Activated naive CD4-positive, alpha-beta T cell (primary cell): Measurements from ENCODE around the gene ZER1.
A peak's percentile ranks its signal among the peaks of the same experiment; 100 is the strongest.

Experiments used
- DNase-seq, 4 experiments: peaks; one replicate each; lab custom pipeline; 2025; lab: John Stamatoyannopoulos, UW

Gene ZER1

GRCh38 chr9:128690684-128691034 is 81.1 kb downstream of the ZER1 start:
- DNase-seq = no peak

- peak in 1 of 4 experiments; percentile 54 for DNase-seq
Measured at GRCh38 chr9:128689820-128690683, 81.7 kb downstream of the ZER1 start.

GRCh38 chr9:128689293-128689774 is 82.4 kb downstream of the ZER1 start:
- peak in 2 of 4 experiments; percentile 62 to 71 for DNase-seq

GRCh38 chr9:128688501-128689292 is 83.0 kb downstream of the ZER1 start, which contains the start of gene SET:
Gene SET, plus strand, starts transcription at chr9:128689222. Its CDS starts 361 bp downstream, at chr9:128689583.
- peak; percentile 73 to 89 (median 75) for DNase-seq

GRCh38 chr9:128687453-128687852 is 84.3 kb downstream of the ZER1 start:
- no peak for DNase-seq

- peak in 1 of 4 experiments; percentile 15 for DNase-seq
Measured at GRCh38 chr9:128685636-128686489, 85.9 kb downstream of the ZER1 start.

GRCh38 chr9:128684325-128685199 is 87.2 kb downstream of the ZER1 start:
- peak; percentile 37 to 64 (median 44) for DNase-seq

- DNase-seq = no peak
Measured at GRCh38 chr9:128684065-128684324, 87.7 kb downstream of the ZER1 start.

GRCh38 chr9:128683340-128684064 is 88.2 kb downstream of the ZER1 start:
- DNase-seq = no peak
